H9 (cell line): ENCODE data around the gene PPM1M. TPM values are rescaled to one million over a fixed set of nuclear protein-coding genes. Genes with fewer than 3 reads are reported as not detected.

Source experiments
- DNase-seq: peaks from one replicate; pipeline ENCODE4 v3.0.0-alpha.2; 2017
- H2AFZ ChIP-seq: one replicate; pipeline ENCODE4 v1.6.1; 2013; ENCODE audit warnings: mild to moderate bottlenecking, low read length, control low read depth, moderate library complexity
- H2AK5ac ChIP-seq: 2 replicates; pipeline ENCODE4 v1.6.1; 2013; ENCODE audit warnings: low read length, control low read depth, mixed read lengths; ENCODE audit not compliant: insufficient read length
- H2BK120ac ChIP-seq: one replicate; pipeline ENCODE4 v1.6.1; 2013; ENCODE audit warnings: low read depth, mild to moderate bottlenecking, low read length, control low read depth, inconsistent platforms; ENCODE audit not compliant: poor library complexity, severe bottlenecking
- H2BK12ac ChIP-seq: 2 replicates; pipeline ENCODE4 v1.6.1; 2013; ENCODE audit warnings: low read length, control low read depth, mixed read lengths, low read depth; ENCODE audit not compliant: insufficient read length
- H2BK15ac ChIP-seq: 2 replicates; pipeline ENCODE4 v1.6.1; 2013; ENCODE audit warnings: low read depth, low read length, control low read depth
- H2BK20ac ChIP-seq: one replicate; pipeline ENCODE4 v1.6.1; 2013; ENCODE audit warnings: low read depth, mild to moderate bottlenecking, low read length, control low read depth, inconsistent platforms; ENCODE audit not compliant: poor library complexity, severe bottlenecking
- H2BK5ac ChIP-seq: 2 replicates; pipeline ENCODE4 v1.6.1; 2013; ENCODE audit warnings: low read length, control low read depth, mixed read lengths; ENCODE audit not compliant: insufficient read length
- H3K14ac ChIP-seq: 2 replicates; pipeline ENCODE4 v1.6.1; 2013; ENCODE audit warnings: low read length, control low read depth; ENCODE audit not compliant: insufficient read depth
- H3K18ac ChIP-seq: 2 replicates; pipeline ENCODE4 v1.6.1; 2013; ENCODE audit warnings: low read depth, mild to moderate bottlenecking, mixed read lengths, low read length, control low read depth; ENCODE audit not compliant: insufficient read length
- H3K23ac ChIP-seq: 2 replicates; pipeline ENCODE4 v1.6.1; 2013; ENCODE audit warnings: low read length, control low read depth, mixed read lengths, low read depth; ENCODE audit not compliant: insufficient read length
- H3K23me2 ChIP-seq: 2 replicates; pipeline ENCODE4 v1.6.1; 2013; ENCODE audit warnings: low read depth, mild to moderate bottlenecking, mixed read lengths, low read length, control low read depth; ENCODE audit not compliant: insufficient read length, poor library complexity, severe bottlenecking
- H3K27ac ChIP-seq: 2 replicates; pipeline ENCODE4 v1.5.1; 2013; ENCODE audit warnings: low read length, control low read depth, mixed read lengths, low read depth; ENCODE audit not compliant: insufficient read length
- H3K27me3 ChIP-seq: 2 replicates; pipeline ENCODE4 v1.6.1; 2013; ENCODE audit warnings: low read length, control low read depth, inconsistent platforms; ENCODE audit not compliant: insufficient read depth
- H3K4ac ChIP-seq: 2 replicates; pipeline ENCODE4 v1.6.1; 2013; ENCODE audit warnings: low read depth, mild to moderate bottlenecking, control low read depth, inconsistent platforms, low read length, moderate library complexity
- H3K4me1 ChIP-seq: 2 replicates; pipeline ENCODE4 v1.6.1; 2013; ENCODE audit warnings: low read length, control low read depth, inconsistent platforms; ENCODE audit not compliant: insufficient read depth
- H3K4me2 ChIP-seq: 2 replicates; pipeline ENCODE4 v1.6.1; 2013; ENCODE audit warnings: low read length, control low read depth, mixed read lengths; ENCODE audit not compliant: insufficient read length, insufficient read depth
- H3K56ac ChIP-seq: 2 replicates; pipeline ENCODE4 v1.6.1; 2013; ENCODE audit warnings: low read depth, mild to moderate bottlenecking, mixed read lengths, low read length, control low read depth; ENCODE audit not compliant: insufficient read length
- H3K79me1 ChIP-seq: 2 replicates; pipeline ENCODE4 v1.6.1; 2013; ENCODE audit warnings: low read depth, mild to moderate bottlenecking, moderate library complexity, low read length, control low read depth, inconsistent platforms; ENCODE audit not compliant: insufficient read depth, poor library complexity, severe bottlenecking
- H3K79me2 ChIP-seq: 2 replicates; pipeline ENCODE4 v1.6.1; 2013; ENCODE audit warnings: low read length, control low read depth, inconsistent platforms; ENCODE audit not compliant: insufficient read depth
- H3K9ac ChIP-seq: 2 replicates; pipeline ENCODE4 v1.6.1; 2013; ENCODE audit warnings: low read length, control low read depth, mixed read lengths; ENCODE audit not compliant: insufficient read length; ENCODE audit errors: extremely low read depth
- H3K9me3 ChIP-seq: one replicate; pipeline ENCODE4 v1.6.1; 2013; ENCODE audit warnings: low read depth, low read length, inconsistent platforms; ENCODE audit not compliant: control insufficient read depth
- H3T11ph ChIP-seq: one replicate; pipeline ENCODE4 v1.6.1; 2013; ENCODE audit warnings: mild to moderate bottlenecking, low read length, control low read depth, inconsistent platforms
- H4K20me1 ChIP-seq: one replicate; pipeline ENCODE4 v1.6.1; 2013; ENCODE audit not compliant: control insufficient read depth, insufficient read length, insufficient read depth
- H4K5ac ChIP-seq: 2 replicates; pipeline ENCODE4 v1.6.1; 2013; ENCODE audit warnings: low read depth, mild to moderate bottlenecking, mixed read lengths, low read length, control low read depth; ENCODE audit not compliant: insufficient read length
- H4K8ac ChIP-seq: replicated peaks from 2 replicates; pipeline ENCODE4 v1.6.1; 2013; ENCODE audit warnings: low read length, control low read depth, mixed read lengths, low read depth; ENCODE audit not compliant: insufficient read length
- H4K91ac ChIP-seq: 2 replicates; pipeline ENCODE4 v1.6.1; 2013; ENCODE audit warnings: low read depth, mild to moderate bottlenecking, moderate library complexity, mixed read lengths, low read length, control low read depth; ENCODE audit not compliant: insufficient read length
- H3K27ac Mint-ChIP-seq, 3 experiments: 2 replicates in 2 of 3; 3 replicates in 1 of 3; pipeline ENCODE4 v1.8.0; 2020 to 2021; ENCODE audit warnings: mixed read lengths in 3 of 3, mild to moderate bottlenecking in 1 of 3, moderate library complexity in 1 of 3
- H3K27me3 Mint-ChIP-seq: 2 replicates; pipeline ENCODE4 v1.8.0; 2021; ENCODE audit warnings: low read depth, mild to moderate bottlenecking, moderate library complexity, mixed read lengths
- H3K36me3 Mint-ChIP-seq, 3 experiments: 2 replicates in 2 of 3; 3 replicates in 1 of 3; pipeline ENCODE4 v1.8.0; 2020 to 2021; ENCODE audit warnings: low read depth in 3 of 3, mixed read lengths in 3 of 3; ENCODE audit not compliant: insufficient read depth in 1 of 3
- H3K4me1 Mint-ChIP-seq, 2 experiments: 2 replicates each; pipeline ENCODE4 v1.8.0; 2020; ENCODE audit warnings: mixed read lengths in 2 of 2
- H3K4me3 Mint-ChIP-seq, 2 experiments: 2 replicates in 1 of 2; 3 replicates in 1 of 2; pipeline ENCODE4 v1.8.0; 2020 to 2021; ENCODE audit warnings: mild to moderate bottlenecking in 2 of 2, mixed read lengths in 2 of 2, moderate library complexity in 1 of 2
- H3K9me3 Mint-ChIP-seq, 2 experiments: 2 replicates in 1 of 2; 3 replicates in 1 of 2; pipeline ENCODE4 v1.8.0; 2020; ENCODE audit warnings: mild to moderate bottlenecking in 2 of 2, mixed read lengths in 2 of 2, moderate library complexity in 1 of 2
- total RNA-seq: library from RNA; stranded (reverse); gene quantifications from 2 replicates; pipeline ENCODE4 v1.2.1, GENCODE V29; 2021
- TF ChIP-seq, protein P1 (sequence below): fragments of 200-600 bp; sonication (generic); conservative IDR thresholded peaks from 3 replicates; pipeline ENCODE4 v1.8.0; 2021; ENCODE audit warnings: antibody characterized with exemption, mild to moderate bottlenecking

Gene PPM1M
- total RNA-seq, 1 experiment from 2014 or later: 7.4 TPM

DNA sequence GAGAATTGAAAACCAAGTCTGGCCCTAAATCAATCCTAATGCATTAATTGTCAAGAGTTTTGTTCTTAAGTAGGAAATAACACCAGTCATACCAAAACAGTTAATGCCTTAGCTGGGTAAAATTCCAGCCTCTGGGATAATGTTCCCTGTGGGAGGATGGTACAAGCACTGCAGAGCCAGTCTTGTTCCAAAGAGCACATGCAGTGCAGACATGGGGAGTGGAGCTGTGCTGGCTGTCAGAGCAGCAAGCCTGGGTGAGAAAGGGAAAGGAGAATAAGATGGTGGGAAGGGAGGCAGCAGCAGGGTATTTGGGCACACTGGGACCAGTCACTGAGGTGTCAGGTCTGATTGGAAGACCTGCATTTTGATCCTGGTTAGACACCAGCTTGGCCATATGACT lies 35.5 kb upstream of the PPM1M start:
- H4K91ac ChIP-seq: no peak overlapping the region
- H3K9me3 ChIP-seq: no peaks in the 10 kb centered on the region
- H3K4me2 ChIP-seq: no peak overlapping the region
- H3K14ac ChIP-seq: no peak overlapping the region
- no peak overlapping the region for H2BK120ac ChIP-seq
- no peaks in the 10 kb centered on the region for H3K23me2 ChIP-seq
- no peak overlapping the region for H3K9ac ChIP-seq
- no peaks in the 10 kb centered on the region for H3K79me1 ChIP-seq
- Mint-ChIP-seq H3K4me1 (no peaks in the 10 kb centered on the region), H3K27ac (no peak overlapping the region), H3K27me3 (no peaks in the 10 kb centered on the region), H3K36me3 (peaks cover 46 to 97% (median 95%) of the 10 kb centered on the region in 3 experiments; a peak in 6 of 7 replicates), H3K9me3 (no peaks in the 10 kb centered on the region), H3K4me3 (no peak overlapping the region)
- TF ChIP-seq, protein P1, sequence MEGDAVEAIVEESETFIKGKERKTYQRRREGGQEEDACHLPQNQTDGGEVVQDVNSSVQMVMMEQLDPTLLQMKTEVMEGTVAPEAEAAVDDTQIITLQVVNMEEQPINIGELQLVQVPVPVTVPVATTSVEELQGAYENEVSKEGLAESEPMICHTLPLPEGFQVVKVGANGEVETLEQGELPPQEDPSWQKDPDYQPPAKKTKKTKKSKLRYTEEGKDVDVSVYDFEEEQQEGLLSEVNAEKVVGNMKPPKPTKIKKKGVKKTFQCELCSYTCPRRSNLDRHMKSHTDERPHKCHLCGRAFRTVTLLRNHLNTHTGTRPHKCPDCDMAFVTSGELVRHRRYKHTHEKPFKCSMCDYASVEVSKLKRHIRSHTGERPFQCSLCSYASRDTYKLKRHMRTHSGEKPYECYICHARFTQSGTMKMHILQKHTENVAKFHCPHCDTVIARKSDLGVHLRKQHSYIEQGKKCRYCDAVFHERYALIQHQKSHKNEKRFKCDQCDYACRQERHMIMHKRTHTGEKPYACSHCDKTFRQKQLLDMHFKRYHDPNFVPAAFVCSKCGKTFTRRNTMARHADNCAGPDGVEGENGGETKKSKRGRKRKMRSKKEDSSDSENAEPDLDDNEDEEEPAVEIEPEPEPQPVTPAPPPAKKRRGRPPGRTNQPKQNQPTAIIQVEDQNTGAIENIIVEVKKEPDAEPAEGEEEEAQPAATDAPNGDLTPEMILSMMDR: no peak
- no peaks in the 10 kb centered on the region for H4K20me1 ChIP-seq
- no peak overlapping the region for H3K56ac ChIP-seq
- H3K18ac ChIP-seq: no peak overlapping the region
- no peaks in the 10 kb centered on the region for H3K27me3 ChIP-seq
- no peak overlapping the region for H3K23ac ChIP-seq
- no peak overlapping the region for H2AK5ac ChIP-seq
- no peaks in the 10 kb centered on the region for H3K79me2 ChIP-seq
- no peak overlapping the region for H3T11ph ChIP-seq
- H2BK5ac ChIP-seq: no peak overlapping the region
- no peak overlapping the region for H2BK20ac ChIP-seq
- no peak overlapping the region for H2AFZ ChIP-seq
- H4K5ac ChIP-seq: no peak overlapping the region
- no peak overlapping the region for H3K4ac ChIP-seq
- no peak overlapping the region for H2BK12ac ChIP-seq
- H4K8ac ChIP-seq: no peak overlapping the region
- no peak for DNase-seq
- H3K27ac ChIP-seq: no peak overlapping the region
- H3K4me1 ChIP-seq: no peaks in the 10 kb centered on the region
- no peak overlapping the region for H2BK15ac ChIP-seq
